GM18907 (cell line): ENCODE results near the gene POLG.

ENCODE experiments used
- ATAC-seq: cut with Tn5 transposase; IDR thresholded peaks from one replicate; pipeline ENCODE4 v1.9.1; 2021; ENCODE audit warnings: mild to moderate bottlenecking, moderate library complexity; ENCODE audit not compliant: unreplicated experiment

The POLG gene

GRCh38 chr15:89334510-89335297 is at the start of gene POLG:
Gene POLG, minus strand, starts transcription at chr15:89334824. Its CDS starts 1,070 bp downstream, at chr15:89333754.
- peak; percentile 91 for ATAC-seq

- no peak for ATAC-seq
Measured at GRCh38 chr15:89384176-89384604, 49.6 kb upstream of the POLG start.

GRCh38 chr15:89383365-89384175 is 48.9 kb upstream of the POLG start:
- no peak for ATAC-seq

GRCh38 chr15:89381888-89382686 is 47.5 kb upstream of the POLG start:
- ATAC-seq, result no peak

GRCh38 chr15:89381331-89381730 is 46.7 kb upstream of the POLG start:
- no peak for ATAC-seq

- ATAC-seq, result no peak
Measured at GRCh38 chr15:89379818-89380217, 45.2 kb upstream of the POLG start.

- no peak for ATAC-seq
Measured at GRCh38 chr15:89379251-89379695, 44.6 kb upstream of the POLG start.

- no peak for ATAC-seq
Measured at GRCh38 chr15:89378296-89379151, 43.9 kb upstream of the POLG start.

GRCh38 chr15:89377842-89378295 is 43.2 kb upstream of the POLG start:
- ATAC-seq, result no peak

GRCh38 chr15:89377024-89377841 is 42.6 kb upstream of the POLG start:
- no peak for ATAC-seq

GRCh38 chr15:89376388-89376787 is 41.8 kb upstream of the POLG start:
- ATAC-seq, result no peak

GRCh38 chr15:89375093-89376005 is 40.7 kb upstream of the POLG start:
- no peak for ATAC-seq

GRCh38 chr15:89374086-89374981 is 39.7 kb upstream of the POLG start:
- no peak for ATAC-seq

- no peak for ATAC-seq
Measured at GRCh38 chr15:89372069-89372935, 37.7 kb upstream of the POLG start.

GRCh38 chr15:89371228-89372044 is 36.8 kb upstream of the POLG start:
- no peak for ATAC-seq

GRCh38 chr15:89370978-89371227 is 36.3 kb upstream of the POLG start:
- no peak for ATAC-seq
